ENCODE measurements around the gene CYP3A5.
"Not testable (repeated sequence)": the region's sequence is repeated elsewhere in the genome, so short reads cannot be mapped to it uniquely, and the experiment has no call there.

CYP3A5 gene

DNA sequence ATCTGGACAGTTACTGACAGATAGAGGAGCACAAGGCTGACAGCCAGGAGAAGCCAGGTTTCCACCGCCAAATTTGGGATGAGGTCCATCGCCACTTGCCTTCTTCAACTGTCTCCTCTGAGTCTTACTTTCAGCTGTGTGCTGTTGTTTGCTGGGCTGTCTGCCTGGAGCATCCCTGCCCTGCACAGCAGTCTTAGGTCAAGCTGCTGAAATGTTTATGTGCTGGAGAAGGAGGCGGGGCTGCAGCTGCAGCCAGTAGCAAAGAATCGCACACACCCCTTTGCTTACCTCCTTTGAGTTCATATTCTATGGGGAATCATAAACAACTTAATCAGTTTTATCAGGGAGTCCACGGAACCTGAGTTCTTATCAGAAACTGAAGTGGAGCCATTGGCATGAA, 20.1 kb upstream of the CYP3A5 start:
- Histone ChIP-seq H3K4me3 (ENCODE audit: low read depth, low read length, poor library complexity, severe bottlenecking) (no peak overlapping the region), H3F3A (ENCODE audit: insufficient read depth, low read length) (no peaks in the 10 kb centered on the region), H3K9me2 (ENCODE audit: low read depth, low read length) (no peaks in the 10 kb centered on the region), H2AFZ (ENCODE audit: low read length) (no peak overlapping the region), H3K9me3 (ENCODE audit: low read length) (no peaks in the 10 kb centered on the region), H3K79me2 (ENCODE audit: insufficient read depth, low read length) (no peaks in the 10 kb centered on the region), H3K4me1 (ENCODE audit: insufficient read depth, low read length, severe bottlenecking) (no peaks in the 10 kb centered on the region), H3K9ac (ENCODE audit: low read length) (no peak overlapping the region), H3K4me2 (ENCODE audit: low read length) (no peak overlapping the region), H3K27ac (ENCODE audit: low read depth, low read length, poor library complexity, severe bottlenecking) (no peak overlapping the region), H4K20me1 (ENCODE audit: insufficient read depth, low read length) (no peaks in the 10 kb centered on the region), H3K27me3 (ENCODE audit: insufficient read depth, low read length) (no peaks in the 10 kb centered on the region; the same call in 1 of the 2 replicates), H3K36me3 (ENCODE audit: insufficient read depth, low read length) (no peaks in the 10 kb centered on the region)
- no peak for TF ChIP-seq EZH2 (IDR thresholded peaks at IDR 0.05; ENCODE audit: borderline replicate concordance, low read length)
- TF ChIP-seq, protein P1, sequence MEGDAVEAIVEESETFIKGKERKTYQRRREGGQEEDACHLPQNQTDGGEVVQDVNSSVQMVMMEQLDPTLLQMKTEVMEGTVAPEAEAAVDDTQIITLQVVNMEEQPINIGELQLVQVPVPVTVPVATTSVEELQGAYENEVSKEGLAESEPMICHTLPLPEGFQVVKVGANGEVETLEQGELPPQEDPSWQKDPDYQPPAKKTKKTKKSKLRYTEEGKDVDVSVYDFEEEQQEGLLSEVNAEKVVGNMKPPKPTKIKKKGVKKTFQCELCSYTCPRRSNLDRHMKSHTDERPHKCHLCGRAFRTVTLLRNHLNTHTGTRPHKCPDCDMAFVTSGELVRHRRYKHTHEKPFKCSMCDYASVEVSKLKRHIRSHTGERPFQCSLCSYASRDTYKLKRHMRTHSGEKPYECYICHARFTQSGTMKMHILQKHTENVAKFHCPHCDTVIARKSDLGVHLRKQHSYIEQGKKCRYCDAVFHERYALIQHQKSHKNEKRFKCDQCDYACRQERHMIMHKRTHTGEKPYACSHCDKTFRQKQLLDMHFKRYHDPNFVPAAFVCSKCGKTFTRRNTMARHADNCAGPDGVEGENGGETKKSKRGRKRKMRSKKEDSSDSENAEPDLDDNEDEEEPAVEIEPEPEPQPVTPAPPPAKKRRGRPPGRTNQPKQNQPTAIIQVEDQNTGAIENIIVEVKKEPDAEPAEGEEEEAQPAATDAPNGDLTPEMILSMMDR (IDR thresholded peaks at IDR 0.05; ENCODE audit: low read length): no peak

DNA sequence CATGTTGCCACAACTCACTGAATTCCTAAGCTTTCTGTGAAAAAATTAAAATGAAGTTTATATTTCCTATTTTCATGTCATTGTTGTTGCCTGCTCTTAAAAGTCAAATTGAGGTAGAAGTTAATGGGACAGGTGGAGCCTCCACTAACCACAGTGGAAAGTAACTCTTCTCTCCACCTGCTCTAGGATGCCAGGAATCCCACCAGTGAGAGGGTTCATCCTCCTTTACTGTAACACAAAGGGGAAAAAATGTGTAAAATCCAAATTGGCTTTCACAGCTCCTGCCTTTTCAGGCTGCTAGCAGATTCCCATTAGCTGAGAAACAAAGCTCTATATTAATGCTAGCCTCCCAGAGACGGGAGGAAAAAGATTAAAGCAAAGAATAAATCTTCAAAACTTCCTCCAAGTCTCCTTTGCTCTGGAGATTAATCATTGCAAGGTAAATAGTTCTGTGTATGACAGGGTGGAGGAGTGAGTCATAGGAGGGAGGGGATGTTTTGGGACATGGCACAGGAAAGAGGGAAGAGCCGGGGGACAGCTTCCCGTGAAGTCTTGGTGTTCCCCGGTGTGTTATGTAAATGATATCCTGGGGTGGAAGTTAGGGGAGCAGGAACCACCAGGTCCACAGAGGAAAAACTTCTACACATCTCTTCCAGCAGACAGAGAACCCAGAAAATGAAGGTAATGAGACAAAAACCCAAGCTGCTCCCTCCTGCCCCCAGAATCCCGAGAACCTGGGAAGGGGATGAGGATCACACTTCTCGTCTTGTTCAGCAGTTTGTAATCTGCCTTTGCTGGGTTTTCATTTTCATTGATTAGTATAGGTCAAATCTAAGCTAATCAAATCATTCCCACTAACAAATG, 19.3 kb upstream of the CYP3A5 start:
- not testable (repeated sequence) for H3K9me3 ChIP-seq (ENCODE audit: low read length); H3K9me2 ChIP-seq (ENCODE audit: low read depth, low read length); H3K4me1 ChIP-seq (ENCODE audit: insufficient read depth, low read length, severe bottlenecking); H3K4me2 ChIP-seq (ENCODE audit: low read length); H3K27ac ChIP-seq (ENCODE audit: low read depth, low read length, poor library complexity, severe bottlenecking); H3K4me3 ChIP-seq (ENCODE audit: low read depth, low read length, poor library complexity, severe bottlenecking); H2AFZ ChIP-seq (ENCODE audit: low read length); H3K79me2 ChIP-seq (ENCODE audit: insufficient read depth, low read length); H3K27me3 ChIP-seq (ENCODE audit: insufficient read depth, low read length); H3K36me3 ChIP-seq (ENCODE audit: insufficient read depth, low read length); H3F3A ChIP-seq (ENCODE audit: insufficient read depth, low read length); H3K9ac ChIP-seq (ENCODE audit: low read length); H4K20me1 ChIP-seq (ENCODE audit: insufficient read depth, low read length)

DNA sequence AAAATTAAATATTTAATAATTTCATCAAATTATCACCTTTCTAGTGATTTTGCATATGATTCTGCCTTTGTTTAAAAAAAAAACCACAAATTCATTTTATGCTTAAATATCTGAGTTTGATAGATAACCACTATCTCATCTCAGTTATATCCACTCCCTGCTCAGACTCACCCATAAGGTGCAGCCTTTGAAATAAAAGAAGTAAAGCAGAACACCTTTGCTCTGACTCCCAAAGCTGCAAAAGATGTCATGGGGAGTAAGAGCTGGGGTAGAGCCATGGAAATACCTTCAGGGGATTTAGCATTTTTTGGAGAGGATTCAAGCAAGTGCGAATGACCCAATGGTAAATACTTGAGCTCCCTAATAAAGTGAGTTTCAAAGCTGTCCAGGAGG, 15.1 kb upstream of the CYP3A5 start:
- H3K27me3 ChIP-seq (ENCODE audit: insufficient read depth, low read length): no peaks in the 10 kb centered on the region; the same call in none of the 2 replicates
- no peaks in the 10 kb centered on the region for H4K20me1 ChIP-seq (ENCODE audit: insufficient read depth, low read length)
- no peaks in the 10 kb centered on the region for H3K9me2 ChIP-seq (ENCODE audit: low read depth, low read length)
- H3K4me1 ChIP-seq (ENCODE audit: insufficient read depth, low read length, severe bottlenecking): no peaks in the 10 kb centered on the region
- H3K4me3 ChIP-seq (ENCODE audit: low read depth, low read length, poor library complexity, severe bottlenecking): no peak overlapping the region
- H2AFZ ChIP-seq (ENCODE audit: low read length): no peak overlapping the region
- no peaks in the 10 kb centered on the region for H3F3A ChIP-seq (ENCODE audit: insufficient read depth, low read length)
- no peak overlapping the region for H3K9ac ChIP-seq (ENCODE audit: low read length)
- H3K79me2 ChIP-seq (ENCODE audit: insufficient read depth, low read length): no peaks in the 10 kb centered on the region
- H3K27ac ChIP-seq (ENCODE audit: low read depth, low read length, poor library complexity, severe bottlenecking): no peak overlapping the region
- no peaks in the 10 kb centered on the region for H3K36me3 ChIP-seq (ENCODE audit: insufficient read depth, low read length)
- no peak overlapping the region for H3K4me2 ChIP-seq (ENCODE audit: low read length)
- TF ChIP-seq, protein P1 (IDR thresholded peaks at IDR 0.05; ENCODE audit: low read length): no peak
- TF ChIP-seq EZH2 (IDR thresholded peaks at IDR 0.05; ENCODE audit: borderline replicate concordance, low read length): no peak
- H3K9me3 ChIP-seq (ENCODE audit: low read length): no peaks in the 10 kb centered on the region

Data from OCI-LY1 (cell line).